ENCODE results near the gene NAA25. TPM values are rescaled to one million over a fixed set of nuclear protein-coding genes. Genes with fewer than 3 reads are reported as not detected.

NAA25 gene
- total RNA-seq, 6 experiments from 2014 or later: 21.2 to 26.8 (median 23.8) TPM

- H3K4me3 Mint-ChIP-seq: no peak overlapping the region
- H3K27me3 Mint-ChIP-seq (ENCODE audit: insufficient read depth): peaks cover 2% of the 10 kb centered on the region; the same call in 1 of the 2 replicates
- peaks cover 45% of the 10 kb centered on the region for H3K36me3 Mint-ChIP-seq (ENCODE audit: low read depth)
- TF ChIP-seq CTCF (IDR thresholded peaks at IDR 0.05): no peak
- peak; percentile 34 for DNase-seq
- no peak overlapping the region for H3K27ac Mint-ChIP-seq
- H3K9me3 Mint-ChIP-seq: no peaks in the 10 kb centered on the region
- H3K4me1 Mint-ChIP-seq (ENCODE audit: low read depth): peaks cover 8% of the 10 kb centered on the region
Observed at GRCh38 chr12:112148031-112148513, 39.5 kb upstream of the NAA25 start.

GRCh38 chr12:112146123-112146522 is 37.5 kb upstream of the NAA25 start:
- DNase-seq: no peak
- H3K27ac Mint-ChIP-seq: no peak overlapping the region
- H3K36me3 Mint-ChIP-seq (ENCODE audit: low read depth): peaks cover 31% of the 10 kb centered on the region
- H3K9me3 Mint-ChIP-seq: no peaks in the 10 kb centered on the region
- no peak overlapping the region for H3K4me3 Mint-ChIP-seq
- TF ChIP-seq CTCF (IDR thresholded peaks at IDR 0.05): no peak
- peaks cover 8% of the 10 kb centered on the region for H3K4me1 Mint-ChIP-seq (ENCODE audit: low read depth)
- H3K27me3 Mint-ChIP-seq (ENCODE audit: insufficient read depth): no peaks in the 10 kb centered on the region; the same call in 1 of the 2 replicates

- TF ChIP-seq CTCF (IDR thresholded peaks at IDR 0.05): no peak
- H3K9me3 Mint-ChIP-seq: no peaks in the 10 kb centered on the region
- no peaks in the 10 kb centered on the region for H3K4me1 Mint-ChIP-seq (ENCODE audit: low read depth)
- H3K27ac Mint-ChIP-seq: no peak overlapping the region
- H3K27me3 Mint-ChIP-seq (ENCODE audit: insufficient read depth): no peaks in the 10 kb centered on the region
- H3K4me3 Mint-ChIP-seq: no peak overlapping the region
- DNase-seq: no peak
- H3K36me3 Mint-ChIP-seq (ENCODE audit: low read depth): peaks cover 17% of the 10 kb centered on the region
Observed at GRCh38 chr12:112140728-112141127, 32.1 kb upstream of the NAA25 start.

- H3K27me3 Mint-ChIP-seq (ENCODE audit: insufficient read depth): no peaks in the 10 kb centered on the region
- no peak for DNase-seq
- no peak overlapping the region for H3K27ac Mint-ChIP-seq
- peaks cover 19% of the 10 kb centered on the region for H3K4me1 Mint-ChIP-seq (ENCODE audit: low read depth)
- no peaks in the 10 kb centered on the region; the same call in 1 of the 2 replicates for H3K36me3 Mint-ChIP-seq (ENCODE audit: low read depth)
- no peak overlapping the region for H3K4me3 Mint-ChIP-seq
- no peaks in the 10 kb centered on the region for H3K9me3 Mint-ChIP-seq
- TF ChIP-seq CTCF (IDR thresholded peaks at IDR 0.05): no peak
Observed at GRCh38 chr12:112134731-112135130, 26.1 kb upstream of the NAA25 start.

- TF ChIP-seq CTCF (IDR thresholded peaks at IDR 0.05): no peak
- Mint-ChIP-seq H3K27ac (no peak overlapping the region), H3K9me3 (no peaks in the 10 kb centered on the region), H3K27me3 (ENCODE audit: insufficient read depth) (no peaks in the 10 kb centered on the region), H3K36me3 (ENCODE audit: low read depth) (no peaks in the 10 kb centered on the region; the same call in 1 of the 2 replicates), H3K4me1 (ENCODE audit: low read depth) (peaks cover 28% of the 10 kb centered on the region), H3K4me3 (no peak overlapping the region)
- DNase-seq: no peak
Observed at GRCh38 chr12:112133418-112133817, 24.8 kb upstream of the NAA25 start.

GRCh38 chr12:112131686-112132085 is 23.1 kb upstream of the NAA25 start:
- Mint-ChIP-seq H3K4me3 (no peak overlapping the region), H3K27me3 (ENCODE audit: insufficient read depth) (no peaks in the 10 kb centered on the region), H3K36me3 (ENCODE audit: low read depth) (peaks cover 5% of the 10 kb centered on the region; the same call in 1 of the 2 replicates), H3K4me1 (ENCODE audit: low read depth) (peaks cover 40% of the 10 kb centered on the region), H3K27ac (no peak overlapping the region), H3K9me3 (no peaks in the 10 kb centered on the region)
- no peak for TF ChIP-seq CTCF (IDR thresholded peaks at IDR 0.05)
- no peak for DNase-seq
